ENCODE results near the gene ZNF592. TPM values are rescaled to one million over a fixed set of nuclear protein-coding genes. Genes with fewer than 3 reads are reported as not detected.

The ZNF592 gene
- total and polyA plus RNA-seq, 2 donors (not counting 3 experiments of a cell fraction or from before 2014, with no cell fraction given): 12.3 to 21.1 TPM

GRCh38 chr15:84833447-84834228 lies 85.2 kb downstream of the ZNF592 start:
- Histone ChIP-seq H3K79me2 (ENCODE audit: control insufficient read depth, insufficient read depth, low read length) (no peaks in the 10 kb centered on the region), H3K9ac (replicated peaks; ENCODE audit: extremely low read depth, insufficient read depth, low read length) (no peak overlapping the region), H3K27ac (ENCODE audit: insufficient read depth, low read depth, low read length) (no peak overlapping the region), H3K9me1 (replicated peaks; ENCODE audit: control insufficient read depth, extremely low read depth, insufficient read depth, low read length) (no peaks in the 10 kb centered on the region), H4K20me1 (replicated peaks; ENCODE audit: control insufficient read depth, extremely low read depth, insufficient read depth, low read length) (no peaks in the 10 kb centered on the region), H3K4me1 (ENCODE audit: control insufficient read depth, extremely low read depth, insufficient read depth, low read length) (peaks cover 13% of the 10 kb centered on the region), H3K27me3 (ENCODE audit: control insufficient read depth in 2 of 2, insufficient read depth in 2 of 2, low read length in 2 of 2) (no peaks in the 10 kb centered on the region), H3K4me2 (ENCODE audit: insufficient read depth, low read length) (peak overlapping the region; percentile 14), H3K9me3 (replicated peaks; ENCODE audit: control insufficient read depth, insufficient read depth, low read length) (no peaks in the 10 kb centered on the region), H3K4me3 (replicated peaks in 1 of 3; ENCODE audit: insufficient read depth in 1 of 3, low read depth in 1 of 3, low read length in 3 of 3) (no peak overlapping the region), H2AFZ (ENCODE audit: low read depth, low read length) (no peak overlapping the region), H3K36me3 (ENCODE audit: control insufficient read depth in 2 of 2, extremely low read depth in 1 of 2, insufficient read depth in 2 of 2, low read length in 2 of 2) (peaks cover 0 to 9% of the 10 kb centered on the region in 2 experiments)
- POLR2A ChIA-PET: no interaction called here
- DNase-seq (ENCODE audit: low read depth, low spot score) (peak; percentile 53), FAIRE-seq (peak; percentile 87)
- peak; percentile 66 for TF ChIP-seq POLR2AphosphoS5 (IDR thresholded peaks at IDR 0.05; ENCODE audit: insufficient read depth, low read depth, low read length)
- no peak for TF ChIP-seq MYC (IDR thresholded peaks at IDR 0.05; ENCODE audit: low read depth, low read length)
- peak; percentile 73 for TF ChIP-seq FOS (IDR thresholded peaks at IDR 0.05; ENCODE audit: borderline replicate concordance, insufficient read depth, low read length)
- peak; percentile 36 for TF ChIP-seq JUN (IDR thresholded peaks at IDR 0.05; ENCODE audit: borderline replicate concordance, insufficient read depth, insufficient read length, low read depth)
- CTCF ChIA-PET: interaction anchor here (0.8 to 2.2 kb wide), 7 partner anchors 11 to 95 kb away, joined by 3 to 11 read pairs (median 3); no protein-coding TSS in a partner anchor
- dilution Hi-C loops (cut with MboI; ENCODE audit: extremely low pct_ligation_motif_present, low sequenced_read_pairs) (loop anchor here (25.0 kb wide), 1 partner anchor 129 kb away; no protein-coding TSS in a partner anchor), intact Hi-C loops (cut with micrococcal nuclease) (no loop called here)
- BruUV-seq (replicated peaks): no TSS peak

- no peaks in the 10 kb centered on the region for H4K20me1 ChIP-seq (replicated peaks; ENCODE audit: control insufficient read depth, extremely low read depth, insufficient read depth, low read length)
- H3K4me1 ChIP-seq (ENCODE audit: control insufficient read depth, extremely low read depth, insufficient read depth, low read length): peaks cover 13% of the 10 kb centered on the region
- H3K36me3 ChIP-seq (ENCODE audit: control insufficient read depth in 2 of 2, extremely low read depth in 1 of 2, insufficient read depth in 2 of 2, low read length in 2 of 2): peaks cover 0 to 14% of the 10 kb centered on the region in 2 experiments
- dilution Hi-C loops (cut with MboI; ENCODE audit: extremely low pct_ligation_motif_present, low sequenced_read_pairs) (loop anchor here (25.0 kb wide), 1 partner anchor 128 kb away; no protein-coding TSS in a partner anchor), intact Hi-C loops (cut with micrococcal nuclease) (no loop called here)
- FAIRE-seq (peak; percentile 26), DNase-seq (ENCODE audit: low read depth, low spot score) (no peak)
- no peak overlapping the region for H2AFZ ChIP-seq (ENCODE audit: low read depth, low read length)
- H3K9me3 ChIP-seq (replicated peaks; ENCODE audit: control insufficient read depth, insufficient read depth, low read length): no peaks in the 10 kb centered on the region
- CTCF ChIA-PET: interaction anchor here (0.8 to 2.2 kb wide), 8 partner anchors 9 to 94 kb away, joined by 3 to 11 read pairs (median 3); no protein-coding TSS in a partner anchor
- H3K9me1 ChIP-seq (replicated peaks; ENCODE audit: control insufficient read depth, extremely low read depth, insufficient read depth, low read length): no peaks in the 10 kb centered on the region
- H3K4me3 ChIP-seq (replicated peaks in 1 of 3; ENCODE audit: insufficient read depth in 1 of 3, low read depth in 1 of 3, low read length in 3 of 3): no peak overlapping the region
- no peak overlapping the region for H3K9ac ChIP-seq (replicated peaks; ENCODE audit: extremely low read depth, insufficient read depth, low read length)
- BruUV-seq (replicated peaks): no TSS peak
- no peak overlapping the region for H3K4me2 ChIP-seq (ENCODE audit: insufficient read depth, low read length)
- POLR2A ChIA-PET: no interaction called here
- TF ChIP-seq CTCF (IDR thresholded peaks at IDR 0.05; ENCODE audit: extremely low read depth in 1 of 2, insufficient read depth in 1 of 2, low read depth in 1 of 2, low read length in 2 of 2) (no peak), GATA2 (IDR thresholded peaks at IDR 0.05; ENCODE audit: insufficient read depth, insufficient read length, low read depth, low read length) (no peak), JUN (IDR thresholded peaks at IDR 0.05; ENCODE audit: borderline replicate concordance, insufficient read depth, insufficient read length, low read depth) (no peak), POLR2AphosphoS5 (IDR thresholded peaks at IDR 0.05; ENCODE audit: insufficient read depth, low read depth, low read length) (no peak), EZH2 (IDR thresholded peaks at IDR 0.05; ENCODE audit: borderline replicate concordance, low read depth, low read length, severe bottlenecking) (no peak), MAX (IDR thresholded peaks at IDR 0.05; ENCODE audit: insufficient read depth, insufficient read length) (no peak), POLR2A (IDR thresholded peaks at IDR 0.05; ENCODE audit: low read depth, low read length) (no peak)
- H3K27ac ChIP-seq (ENCODE audit: insufficient read depth, low read depth, low read length): no peak overlapping the region
- H3K27me3 ChIP-seq (ENCODE audit: control insufficient read depth in 2 of 2, insufficient read depth in 2 of 2, low read length in 2 of 2): no peaks in the 10 kb centered on the region
- no peaks in the 10 kb centered on the region for H3K79me2 ChIP-seq (ENCODE audit: control insufficient read depth, insufficient read depth, low read length)
Measured at GRCh38 chr15:84834229-84834955, 86.0 kb downstream of the ZNF592 start.
